Peyer's patch (tissue), 4 donors: ENCODE data around the gene ITPRIP.

ENCODE experiments used
- CTCF ChIP-seq, 6 experiments: fragments of 450-650 bp in 4 of 6; fragments of 200-600 bp in 2 of 6; sonication (generic) in 1 of 6; IDR thresholded peaks; one replicate each; pipeline ENCODE4 v1.5.1; 2017 to 2019; ENCODE audit warnings: antibody characterized with exemption in 6 of 6, mild to moderate bottlenecking in 3 of 6, moderate library complexity in 1 of 6
- POLR2A ChIP-seq, 2 donors: fragments of 450-650 bp; IDR thresholded peaks; one replicate each; pipeline ENCODE4 v1.5.1; 2017; ENCODE audit warnings: antibody characterized with exemption in 2 of 2, mild to moderate bottlenecking in 2 of 2, moderate library complexity in 2 of 2

GRCh38 chr10:104349623-104350126 lies 11.4 kb upstream of the ITPRIP start:
- TF ChIP-seq CTCF (IDR thresholded peaks at IDR 0.05) (no peak), POLR2A (IDR thresholded peaks at IDR 0.05) (no peak)
